ENCODE results near the gene CHIC1. TPM values are rescaled to one million over a fixed set of nuclear protein-coding genes. Genes with fewer than 3 reads are reported as not detected.
A peak's percentile ranks its signal among the peaks of the same experiment; 100 is the strongest.
"Not testable (repeated sequence)": the region's sequence is repeated elsewhere in the genome, so short reads cannot be mapped to it uniquely, and the experiment has no call there.

The CHIC1 gene
- 20.9 TPM for total RNA-seq

GRCh38 chrX:73562984-73563737 is at the start of gene CHIC1:
Gene CHIC1, plus strand, starts transcription at chrX:73563197. Its CDS starts 88 bp downstream, at chrX:73563285.
- peak; percentile 59 for DNase-seq

- not testable (repeated sequence) for DNase-seq
Observed at GRCh38 chrX:73522823-73523222, 40.2 kb upstream of the CHIC1 start.

GRCh38 chrX:73524906-73525305 is 38.1 kb upstream of the CHIC1 start:
- DNase-seq = no peak

- no peak for DNase-seq
Observed at GRCh38 chrX:73525928-73526690, 36.9 kb upstream of the CHIC1 start.

GRCh38 chrX:73531655-73532054 is 31.3 kb upstream of the CHIC1 start:
- DNase-seq = not testable (repeated sequence)

- DNase-seq = no peak
Observed at GRCh38 chrX:73556159-73556558, 6.8 kb upstream of the CHIC1 start.

GRCh38 chrX:73561801-73562200 is 1.2 kb upstream of the CHIC1 start:
- no peak for DNase-seq

GRCh38 chrX:73562458-73562857 is 539 bp upstream of the CHIC1 start:
- no peak for DNase-seq

GRCh38 chrX:73563738-73564068 is 706 bp downstream of the CHIC1 start:
- no peak for DNase-seq

GRCh38 chrX:73577361-73577760 is 14.4 kb downstream of the CHIC1 start:
- no peak for DNase-seq

- no peak for DNase-seq
Observed at GRCh38 chrX:73581002-73581628, 18.1 kb downstream of the CHIC1 start.

- not testable (repeated sequence) for DNase-seq
Observed at GRCh38 chrX:73597758-73598157, 34.8 kb downstream of the CHIC1 start.

- no peak for DNase-seq
Observed at GRCh38 chrX:73615022-73615421, 52.0 kb downstream of the CHIC1 start.

GRCh38 chrX:73641669-73642068 is 78.7 kb downstream of the CHIC1 start:
- DNase-seq = not testable (repeated sequence)

- no peak for DNase-seq
Observed at GRCh38 chrX:73647212-73647611, 84.2 kb downstream of the CHIC1 start.

- DNase-seq = no peak
Observed at GRCh38 chrX:73647632-73648322, 84.8 kb downstream of the CHIC1 start.

GRCh38 chrX:73661322-73661721 is 98.3 kb downstream of the CHIC1 start:
- not testable (repeated sequence) for DNase-seq

GRCh38 chrX:73668779-73669178 is 105.8 kb downstream of the CHIC1 start:
- DNase-seq = no peak

GRCh38 chrX:73681408-73681807 is 118.4 kb downstream of the CHIC1 start:
- no peak for DNase-seq

GRCh38 chrX:73683236-73683859 is 120.4 kb downstream of the CHIC1 start:
- no peak for DNase-seq

GRCh38 chrX:73707014-73707413 is 144.0 kb downstream of the CHIC1 start:
- DNase-seq = not testable (repeated sequence)

GRCh38 chrX:73728602-73729001 is 165.6 kb downstream of the CHIC1 start:
- no peak for DNase-seq
